Activated T-cell treated with anti-CD3 and anti-CD28 coated beads, Interleukin-2, amount 50 U/mL, for 1 hour (primary cell): Measurements from ENCODE around the gene LRRC8C.
"Not testable (repeated sequence)": the region's sequence is repeated elsewhere in the genome, so short reads cannot be mapped to it uniquely, and the experiment has no call there.

Experiments
- DNase-seq: peaks from one replicate; pipeline ENCODE4 v3.0.0-alpha.2; 2020

Gene LRRC8C

GRCh38 chr1:89632657-89633247, at the start of gene LRRC8C:
Gene LRRC8C (plus strand): TSS chr1:89633120. CDS start chr1:89686474, 53,354 bp downstream.
- peak; percentile 94 for DNase-seq

GRCh38 chr1:89584211-89584610, 48.7 kb upstream of the LRRC8C start:
- no peak for DNase-seq

- no peak for DNase-seq
These were observed 48.1 kb upstream of the LRRC8C start for GRCh38 chr1:89584781-89585180.

- no peak for DNase-seq
These were observed 45.2 kb upstream of the LRRC8C start for GRCh38 chr1:89587729-89588161.

GRCh38 chr1:89588480-89588879, 44.4 kb upstream of the LRRC8C start:
- DNase-seq: no peak

- no peak for DNase-seq
These were observed 43.4 kb upstream of the LRRC8C start for GRCh38 chr1:89589515-89589914.

- no peak for DNase-seq
These were observed 42.4 kb upstream of the LRRC8C start for GRCh38 chr1:89590341-89591080.

- not testable (repeated sequence) for DNase-seq
These were observed 40.0 kb upstream of the LRRC8C start for GRCh38 chr1:89592861-89593302.

- no peak for DNase-seq
These were observed 38.7 kb upstream of the LRRC8C start for GRCh38 chr1:89594096-89594740.

GRCh38 chr1:89596698-89597097, 36.2 kb upstream of the LRRC8C start:
- no peak for DNase-seq

- no peak for DNase-seq
These were observed 34.2 kb upstream of the LRRC8C start for GRCh38 chr1:89598450-89599331.

GRCh38 chr1:89599332-89599630, 33.6 kb upstream of the LRRC8C start:
- DNase-seq: no peak

GRCh38 chr1:89600451-89601224, 32.3 kb upstream of the LRRC8C start:
- DNase-seq: no peak

- DNase-seq: no peak
These were observed 30.0 kb upstream of the LRRC8C start for GRCh38 chr1:89602871-89603404.

GRCh38 chr1:89603651-89604413, 29.1 kb upstream of the LRRC8C start:
- no peak for DNase-seq

GRCh38 chr1:89604414-89604735, 28.5 kb upstream of the LRRC8C start:
- no peak for DNase-seq

- no peak for DNase-seq
These were observed 27.2 kb upstream of the LRRC8C start for GRCh38 chr1:89605692-89606091.

GRCh38 chr1:89606227-89606980, 26.5 kb upstream of the LRRC8C start:
- DNase-seq: no peak

GRCh38 chr1:89607156-89607555, 25.8 kb upstream of the LRRC8C start:
- peak; percentile 55 for DNase-seq

- no peak for DNase-seq
These were observed 25.2 kb upstream of the LRRC8C start for GRCh38 chr1:89607586-89608318.
